Tibial nerve (tissue), 3 donors: Measurements from ENCODE around the gene RSL1D1.

Source experiments
- POLR2A ChIP-seq, 2 donors: fragments of 450-650 bp; IDR thresholded peaks; one replicate each; pipeline ENCODE4 v1.6.1; 2017; ENCODE audit warnings: antibody characterized with exemption in 2 of 2, mild to moderate bottlenecking in 2 of 2, moderate library complexity in 2 of 2
- TF ChIP-seq, protein P1 (sequence below), 5 experiments: fragments of 200-600 bp in 3 of 5; fragments of 450-650 bp in 2 of 5; sonication (generic) in 3 of 5; IDR thresholded peaks; one replicate each; pipeline ENCODE4 v1.5.1; 2016 to 2019; ENCODE audit warnings: antibody characterized with exemption in 5 of 5, mild to moderate bottlenecking in 3 of 5, moderate library complexity in 2 of 5

DNA sequence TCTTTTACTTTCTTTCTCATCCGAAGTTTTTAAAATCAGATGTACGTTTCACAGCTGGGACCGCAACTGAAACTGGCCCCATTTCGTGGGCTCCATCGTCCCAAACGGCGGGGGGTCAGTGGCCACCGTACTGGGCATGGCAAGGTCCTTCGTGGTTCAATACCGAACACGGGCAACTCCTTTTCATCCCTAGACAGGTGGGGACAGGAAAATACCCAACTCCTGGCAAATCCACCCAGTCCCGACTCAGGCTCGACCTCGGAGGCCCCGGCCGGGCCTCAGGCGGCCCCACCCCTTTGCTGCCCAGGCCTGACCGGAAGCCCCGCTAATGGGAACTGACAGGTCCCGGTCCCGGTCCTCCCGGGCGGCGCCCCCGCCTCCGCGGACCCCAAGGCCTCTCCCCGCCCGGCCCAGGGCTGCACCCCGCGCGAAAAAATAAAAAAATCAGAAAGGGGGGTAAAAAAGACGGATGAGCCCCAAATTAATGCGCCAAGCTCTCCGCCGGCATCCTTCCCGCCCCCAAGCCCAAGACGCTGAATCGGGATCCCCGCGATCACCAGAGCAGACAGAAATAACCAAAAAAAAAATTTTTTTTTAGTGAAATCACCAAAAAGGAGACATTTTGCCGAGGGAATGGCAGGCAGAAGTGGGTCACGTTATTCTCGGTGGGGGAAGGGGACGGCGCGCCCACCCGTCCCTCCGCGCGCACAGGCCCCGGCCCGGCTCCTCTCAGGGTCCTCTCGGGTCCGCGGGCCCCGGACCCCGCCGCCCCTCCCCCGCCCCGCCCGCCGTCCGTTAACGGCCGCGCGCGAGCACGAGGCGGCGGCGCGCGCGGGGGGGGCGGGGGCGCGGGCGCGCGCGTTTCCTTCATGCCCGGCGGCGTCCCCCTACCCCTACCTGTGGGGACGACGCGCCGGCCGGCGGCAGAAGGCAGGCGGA, 54.8 kb downstream of the RSL1D1 start:
- no peak for TF ChIP-seq POLR2A (IDR thresholded peaks at IDR 0.05)
- TF ChIP-seq, protein P1, sequence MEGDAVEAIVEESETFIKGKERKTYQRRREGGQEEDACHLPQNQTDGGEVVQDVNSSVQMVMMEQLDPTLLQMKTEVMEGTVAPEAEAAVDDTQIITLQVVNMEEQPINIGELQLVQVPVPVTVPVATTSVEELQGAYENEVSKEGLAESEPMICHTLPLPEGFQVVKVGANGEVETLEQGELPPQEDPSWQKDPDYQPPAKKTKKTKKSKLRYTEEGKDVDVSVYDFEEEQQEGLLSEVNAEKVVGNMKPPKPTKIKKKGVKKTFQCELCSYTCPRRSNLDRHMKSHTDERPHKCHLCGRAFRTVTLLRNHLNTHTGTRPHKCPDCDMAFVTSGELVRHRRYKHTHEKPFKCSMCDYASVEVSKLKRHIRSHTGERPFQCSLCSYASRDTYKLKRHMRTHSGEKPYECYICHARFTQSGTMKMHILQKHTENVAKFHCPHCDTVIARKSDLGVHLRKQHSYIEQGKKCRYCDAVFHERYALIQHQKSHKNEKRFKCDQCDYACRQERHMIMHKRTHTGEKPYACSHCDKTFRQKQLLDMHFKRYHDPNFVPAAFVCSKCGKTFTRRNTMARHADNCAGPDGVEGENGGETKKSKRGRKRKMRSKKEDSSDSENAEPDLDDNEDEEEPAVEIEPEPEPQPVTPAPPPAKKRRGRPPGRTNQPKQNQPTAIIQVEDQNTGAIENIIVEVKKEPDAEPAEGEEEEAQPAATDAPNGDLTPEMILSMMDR (IDR thresholded peaks at IDR 0.05), result peak in 1 of 5 experiments; percentile 15
